Glomerular visceral epithelial cell (primary cell): ENCODE results near the gene GNAO1.

Experiments used
- DNase-seq: peaks from one replicate; pipeline ENCODE4 v3.0.0-alpha.2; 2016; ENCODE audit errors: extremely low spot score

Gene GNAO1

GRCh38 chr16:56198006-56198754 is 6.9 kb downstream of the GNAO1 start:
- DNase-seq: no peak

GRCh38 chr16:56198755-56199114 is 7.4 kb downstream of the GNAO1 start:
- no peak for DNase-seq

- no peak for DNase-seq
These were observed 7.9 kb downstream of the GNAO1 start for GRCh38 chr16:56199164-56199563.

GRCh38 chr16:56201030-56201429 is 9.7 kb downstream of the GNAO1 start:
- no peak for DNase-seq

GRCh38 chr16:56202036-56202435 is 10.7 kb downstream of the GNAO1 start:
- no peak for DNase-seq

- no peak for DNase-seq
These were observed 11.8 kb downstream of the GNAO1 start for GRCh38 chr16:56203052-56203451.

- DNase-seq: no peak
These were observed 13.5 kb downstream of the GNAO1 start for GRCh38 chr16:56204816-56205215.

GRCh38 chr16:56206951-56207350 is 15.7 kb downstream of the GNAO1 start:
- DNase-seq: no peak

- no peak for DNase-seq
These were observed 16.1 kb downstream of the GNAO1 start for GRCh38 chr16:56207421-56207820.

- no peak for DNase-seq
These were observed 20.2 kb downstream of the GNAO1 start for GRCh38 chr16:56211435-56211981.

- no peak for DNase-seq
These were observed 20.9 kb downstream of the GNAO1 start for GRCh38 chr16:56212144-56212543.

- no peak for DNase-seq
These were observed 30.7 kb downstream of the GNAO1 start for GRCh38 chr16:56221995-56222394.

- DNase-seq: no peak
These were observed 31.2 kb downstream of the GNAO1 start for GRCh38 chr16:56222474-56222997.

- no peak for DNase-seq
These were observed 33.9 kb downstream of the GNAO1 start for GRCh38 chr16:56225017-56225742.

- DNase-seq: no peak
These were observed 34.9 kb downstream of the GNAO1 start for GRCh38 chr16:56226187-56226586.

- no peak for DNase-seq
These were observed 35.7 kb downstream of the GNAO1 start for GRCh38 chr16:56226845-56227525.

- DNase-seq: no peak
These were observed 36.6 kb downstream of the GNAO1 start for GRCh38 chr16:56227936-56228335.

GRCh38 chr16:56228476-56228875 is 37.2 kb downstream of the GNAO1 start:
- no peak for DNase-seq

GRCh38 chr16:56233795-56234566 is 42.7 kb downstream of the GNAO1 start:
- no peak for DNase-seq

GRCh38 chr16:56234737-56235136 is 43.4 kb downstream of the GNAO1 start:
- DNase-seq: no peak

GRCh38 chr16:56237451-56237930 is 46.2 kb downstream of the GNAO1 start:
- DNase-seq: no peak
